Amniotic stem cell (primary cell): ENCODE measurements around the gene MYO10.
A peak's percentile ranks its signal among the peaks of the same experiment; 100 is the strongest.

Experiments used
- DNase-seq: peaks from one replicate; lab custom pipeline; 2025; lab: John Stamatoyannopoulos, UW

Gene MYO10

DNA sequence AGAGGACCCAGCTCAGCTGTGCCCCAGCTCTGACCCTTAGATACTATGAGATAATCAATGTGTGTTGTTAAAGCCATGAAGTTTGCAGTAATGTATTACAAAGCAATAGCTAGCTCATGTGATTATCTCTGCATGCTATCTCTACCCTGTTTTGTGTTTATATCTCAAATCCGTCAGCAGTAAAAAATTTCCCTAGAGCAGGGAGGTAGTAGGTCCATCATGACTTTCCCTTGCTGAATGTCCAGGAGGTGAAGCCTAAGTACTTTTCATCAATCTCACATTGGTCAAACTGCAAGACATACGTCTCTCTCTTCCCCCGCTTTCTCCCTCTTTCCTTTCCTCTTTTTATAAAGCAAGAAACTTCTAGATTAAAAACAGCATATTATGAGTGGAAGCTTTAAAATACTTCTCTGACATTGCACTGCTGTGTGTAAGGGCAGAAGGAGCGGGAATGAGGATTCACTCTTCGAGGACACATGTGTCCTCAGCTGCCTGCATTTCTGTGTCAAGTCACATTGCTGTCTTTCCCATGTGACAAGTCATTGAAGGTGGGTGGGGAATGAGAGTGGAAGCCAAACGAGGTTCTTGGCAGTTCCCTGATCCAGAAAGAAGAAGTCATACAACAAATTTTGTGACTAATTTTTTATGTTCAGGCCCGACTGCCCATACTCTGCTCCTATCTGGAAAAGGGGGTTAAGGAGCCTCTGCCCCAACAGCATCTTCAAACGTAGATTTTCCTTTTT, 226.2 kb downstream of the MYO10 start:
- no peak for DNase-seq

DNA sequence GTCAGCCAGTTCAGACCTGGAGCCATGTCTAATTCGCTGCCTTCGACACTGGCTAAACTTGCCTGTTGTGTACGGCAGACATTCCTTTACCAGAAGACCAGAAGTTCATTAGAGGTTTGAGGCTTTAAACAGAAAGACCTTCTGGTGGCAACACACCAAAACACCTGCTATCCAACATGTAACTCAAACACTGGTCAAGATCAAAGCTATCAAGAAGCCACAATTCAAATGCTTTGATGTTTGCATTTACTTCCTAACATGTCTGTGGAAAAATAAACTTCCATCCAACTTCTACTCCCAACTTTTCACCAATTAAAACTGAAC, 228.3 kb downstream of the MYO10 start:
- no peak for DNase-seq

- DNase-seq: no peak
These were observed 228.8 kb downstream of the MYO10 start for GRCh38 chr5:16707168-16707868.

DNA sequence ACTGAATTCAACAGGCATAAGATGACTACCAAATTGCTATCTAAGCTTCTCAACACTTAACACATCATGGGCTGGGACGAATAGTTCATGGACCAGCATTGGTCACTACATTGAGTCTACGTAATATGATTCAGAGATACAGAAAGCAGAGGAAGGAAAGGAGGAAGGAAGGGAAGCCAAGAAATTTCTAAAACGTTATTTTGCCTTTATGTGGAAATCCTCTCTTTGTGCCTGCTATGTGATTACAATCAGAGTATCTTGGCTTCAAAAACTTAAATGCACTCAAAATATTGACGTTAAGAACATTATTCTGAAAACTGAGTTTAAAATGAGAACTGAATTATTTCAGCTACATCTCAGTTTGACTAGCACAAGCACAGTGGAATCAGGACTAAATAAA, 231.1 kb downstream of the MYO10 start:
- no peak for DNase-seq

- DNase-seq: no peak
These were observed 233.1 kb downstream of the MYO10 start for GRCh38 chr5:16702964-16703363.

DNA sequence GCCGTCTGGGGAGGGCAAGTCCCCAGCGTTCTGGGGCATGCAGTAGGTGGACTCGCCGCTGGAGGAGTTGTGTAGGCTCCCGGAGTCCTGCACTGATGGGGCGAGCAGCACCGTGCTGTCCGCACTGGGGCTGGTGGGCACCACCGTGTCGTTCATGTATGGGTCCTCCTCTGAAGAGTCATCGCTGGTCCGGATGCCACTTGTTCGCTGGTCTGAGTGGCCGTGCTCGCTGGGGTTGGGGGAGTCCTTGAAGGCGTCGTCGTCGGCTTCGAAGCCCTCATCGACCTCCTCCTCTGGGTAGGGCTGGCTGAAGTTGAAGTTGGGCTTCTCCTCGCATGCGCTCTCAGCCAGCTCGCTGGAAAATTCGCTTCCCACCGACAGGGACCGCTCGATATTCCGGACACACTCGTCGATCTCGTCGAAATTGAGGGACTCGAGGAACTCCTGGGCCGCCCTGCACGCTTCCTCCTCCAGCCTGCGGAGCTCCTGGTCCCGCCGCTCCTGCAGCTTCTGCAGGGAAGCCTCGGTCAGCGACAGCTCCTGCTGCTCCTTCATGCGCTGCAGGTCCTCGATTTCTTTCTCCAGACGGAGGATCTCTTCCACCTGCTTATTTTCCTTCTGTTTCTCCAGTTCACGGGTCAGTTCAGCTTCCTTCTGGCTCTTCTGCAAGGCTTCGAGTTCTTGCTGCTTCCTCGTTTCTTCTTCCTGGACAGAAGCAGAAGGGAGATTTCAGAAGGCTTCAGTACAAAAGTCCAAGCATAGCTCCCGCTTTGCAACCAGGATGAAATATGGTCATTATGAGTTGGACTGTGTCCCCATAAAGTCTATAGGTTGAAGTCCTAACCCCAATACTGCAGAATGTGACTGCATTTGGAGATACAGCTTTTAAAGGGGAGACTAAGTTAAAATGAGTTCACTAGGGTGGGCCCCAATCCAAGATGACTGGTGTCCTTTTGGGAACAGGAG, 234.7 kb downstream of the MYO10 start:
- DNase-seq: no peak

DNA sequence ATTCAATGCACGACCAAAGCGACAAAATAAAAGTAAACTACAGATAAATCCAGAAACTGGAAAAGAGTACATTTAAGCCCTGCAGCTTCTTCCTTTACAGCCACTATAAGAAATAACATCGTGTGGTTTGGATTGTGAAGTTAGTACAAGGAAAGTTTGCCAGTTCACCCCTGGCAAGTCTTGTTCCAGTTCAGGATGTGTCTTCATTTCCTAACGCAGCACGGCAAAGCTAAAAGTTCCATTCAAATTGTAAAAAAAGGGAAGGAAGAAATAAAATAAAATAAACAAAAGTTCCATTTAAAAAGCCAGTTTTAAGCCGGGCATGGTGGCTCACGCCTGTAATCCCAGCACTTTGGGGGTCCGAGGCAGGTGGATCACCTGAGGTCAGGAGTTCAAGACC, 236.0 kb downstream of the MYO10 start:
- DNase-seq: no peak

DNA sequence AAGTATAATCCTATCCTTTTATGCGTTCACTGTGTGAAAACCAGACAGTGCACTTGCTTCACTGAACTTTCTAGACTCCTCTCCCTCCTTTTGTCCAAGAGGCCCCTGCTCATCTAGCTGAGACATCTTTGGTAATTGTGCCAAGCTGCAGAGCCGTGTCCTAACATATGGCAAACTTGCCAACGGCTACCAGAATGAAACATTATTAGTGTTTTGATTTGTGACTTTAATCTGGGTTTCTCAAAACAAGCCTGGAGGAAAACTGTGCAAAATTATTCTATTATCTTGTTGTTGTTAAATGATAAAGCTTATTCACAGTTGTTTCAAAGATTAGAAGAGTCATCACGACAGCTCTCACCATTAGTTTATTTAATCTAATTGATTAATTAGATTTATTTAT, 240.3 kb downstream of the MYO10 start:
- DNase-seq: no peak

DNA sequence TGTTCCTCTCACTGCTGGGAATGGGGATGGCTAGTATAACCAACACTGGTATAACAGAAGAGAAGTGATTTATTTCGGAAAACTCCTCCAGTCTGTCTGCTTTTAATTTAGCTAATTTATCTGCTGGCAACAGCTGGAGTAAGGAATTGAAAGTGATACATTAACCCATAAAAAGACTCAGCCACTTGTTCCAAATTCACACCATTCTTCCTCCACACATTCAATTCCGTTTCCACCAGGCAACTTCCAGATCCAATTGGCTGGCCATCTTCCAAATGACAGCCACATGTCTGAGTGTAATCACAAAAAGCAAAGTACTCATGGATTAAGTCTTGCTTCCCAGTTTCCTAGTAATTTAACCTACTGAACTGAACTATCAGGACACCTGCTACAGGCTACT, 242.2 kb downstream of the MYO10 start:
- no peak for DNase-seq

GRCh38 chr5:16691731-16692130, 244.4 kb downstream of the MYO10 start:
- no peak for DNase-seq

DNA sequence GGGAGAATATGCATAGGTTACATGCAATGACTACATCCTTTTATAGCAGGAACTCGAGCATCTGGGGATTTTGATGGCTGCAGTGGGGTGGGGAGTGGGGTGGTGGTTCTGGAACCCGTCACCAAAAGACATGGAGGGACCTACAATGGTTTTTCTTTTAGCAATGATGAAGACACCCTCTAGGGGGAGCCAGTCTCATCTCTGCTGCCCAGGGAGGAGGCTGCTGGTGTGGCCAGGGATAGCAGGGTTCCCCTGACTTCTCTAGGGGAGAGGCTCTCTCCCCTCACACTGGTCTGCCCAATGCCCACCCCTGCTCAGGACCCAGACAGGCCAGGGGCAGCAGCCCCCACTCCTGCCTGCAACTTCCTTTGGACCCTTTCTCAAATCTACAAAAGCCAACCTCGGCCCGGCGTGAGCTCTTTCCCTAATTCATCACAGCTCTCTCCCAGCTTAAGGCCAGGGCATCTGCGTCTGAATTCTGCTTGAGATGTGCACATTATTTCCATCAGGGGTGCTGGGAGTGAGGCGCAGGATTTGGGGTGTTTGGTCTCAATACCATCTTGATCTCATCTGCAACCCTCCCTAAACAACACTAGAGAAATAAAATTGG, 245.7 kb downstream of the MYO10 start:
- no peak for DNase-seq

- no peak for DNase-seq
These were observed 248.2 kb downstream of the MYO10 start for GRCh38 chr5:16687898-16688297.

GRCh38 chr5:16685069-16685468, 251.0 kb downstream of the MYO10 start:
- DNase-seq: no peak

DNA sequence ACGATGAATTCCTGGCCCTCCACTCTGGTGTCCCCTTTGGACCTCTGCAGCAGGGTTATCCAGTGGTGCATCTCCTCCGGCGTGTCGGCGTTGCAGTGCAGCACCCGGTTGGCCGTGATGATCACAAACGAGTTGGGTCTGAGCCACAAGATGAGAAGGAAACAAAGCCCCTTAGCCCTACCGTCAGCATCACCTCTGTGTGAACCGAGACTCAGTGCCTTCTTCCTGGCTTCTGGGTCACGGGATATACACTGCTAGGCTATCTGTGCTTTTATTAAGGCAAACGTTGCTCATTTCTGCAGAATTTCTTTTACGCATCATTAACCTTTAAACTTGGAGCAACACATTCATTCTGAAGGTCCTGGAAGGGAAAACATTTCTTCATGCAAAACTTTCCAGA, 254.2 kb downstream of the MYO10 start:
- DNase-seq: no peak

- no peak for DNase-seq
These were observed 256.2 kb downstream of the MYO10 start for GRCh38 chr5:16679863-16680262.

- no peak for DNase-seq
These were observed 256.9 kb downstream of the MYO10 start for GRCh38 chr5:16679190-16679589.

- no peak for DNase-seq
These were observed 260.3 kb downstream of the MYO10 start for GRCh38 chr5:16675806-16676205.

GRCh38 chr5:16674750-16675149, 261.3 kb downstream of the MYO10 start:
- DNase-seq: no peak

DNA sequence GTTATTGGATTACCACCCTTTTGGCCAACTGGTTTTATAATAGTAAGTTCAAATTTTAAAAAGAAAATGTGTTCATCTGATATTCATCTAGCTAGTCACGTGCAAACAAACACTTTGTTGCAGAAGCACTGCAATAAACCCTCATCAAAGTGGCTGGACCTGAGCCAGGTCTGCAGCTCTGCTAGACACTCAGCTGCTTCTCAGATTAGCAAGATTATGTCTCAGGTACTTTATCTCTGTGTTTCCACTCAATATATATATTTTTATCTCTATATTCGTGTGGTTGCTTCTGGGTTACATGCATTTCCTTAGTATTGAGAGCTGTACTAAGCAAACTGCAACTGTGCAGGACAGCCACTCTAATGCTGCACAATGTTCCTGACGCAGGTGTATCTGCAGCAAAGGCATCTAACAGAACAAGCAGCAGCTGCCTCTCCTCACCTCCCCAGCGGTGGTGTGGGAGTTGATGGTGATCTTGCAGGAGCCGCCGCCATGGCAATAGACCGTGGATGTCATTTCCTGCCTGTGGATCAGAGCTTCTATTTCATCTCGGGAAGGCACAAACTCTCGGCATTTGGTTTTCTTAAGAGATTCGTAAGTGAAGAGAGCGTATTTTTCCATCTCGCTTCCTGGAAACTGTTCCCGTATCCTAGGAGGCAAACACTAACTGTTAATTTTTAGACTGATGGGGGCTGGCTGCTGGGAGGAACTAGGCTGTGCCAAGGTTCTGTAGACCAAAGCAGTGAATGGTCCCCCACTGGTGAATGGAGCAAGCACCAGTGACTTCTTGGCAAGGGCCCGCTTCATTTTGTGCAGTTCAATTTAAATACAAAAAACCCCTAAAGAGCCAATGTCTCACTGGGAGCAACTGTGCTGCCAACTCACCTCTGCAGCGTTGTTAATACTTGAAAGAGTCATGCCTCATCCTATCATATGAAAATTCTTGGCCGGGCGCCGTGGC, 262.6 kb downstream of the MYO10 start:
- no peak for DNase-seq

DNA sequence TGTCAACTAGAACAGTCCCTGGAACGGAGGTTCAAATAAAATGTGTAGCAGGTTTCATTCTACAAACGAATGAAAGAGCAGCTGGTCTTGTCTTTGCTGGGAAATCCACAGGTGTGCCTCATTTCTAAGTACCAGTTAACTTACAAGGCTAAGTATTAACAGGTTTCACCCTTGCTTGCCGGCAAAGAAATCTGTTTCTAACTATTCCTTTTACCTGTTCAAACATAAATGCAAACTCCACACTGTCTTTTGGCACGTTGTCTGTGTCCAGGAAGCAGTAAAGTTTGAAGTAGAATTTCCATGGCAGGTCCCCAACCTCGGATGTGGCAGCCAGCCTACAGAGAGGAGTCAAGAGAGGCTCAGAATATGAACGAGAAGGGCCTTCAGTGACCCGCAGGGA, 264.9 kb downstream of the MYO10 start:
- DNase-seq: no peak

- DNase-seq: peak; percentile 74
These were observed 266.3 kb downstream of the MYO10 start for GRCh38 chr5:16669776-16670175.
